Uterus (tissue), 4 donors: Measurements from ENCODE around the gene RASGRF1. TPM values are rescaled to one million over a fixed set of nuclear protein-coding genes. Genes with fewer than 3 reads are reported as not detected.

Source experiments
- DNase-seq, 2 donors: peaks; one replicate each; pipeline ENCODE4 v3.0.0-alpha.2; 2019 to 2020
- H3K27ac ChIP-seq, 2 donors: fragments of 200-600 bp; sonication (generic); 1 replicate in 1 of 2; 2 replicates in 1 of 2; pipeline ENCODE4 v1.5.1; 2016 to 2018
- H3K27me3 ChIP-seq, 2 donors: fragments of 200-600 bp; sonication (generic); one replicate each; pipeline ENCODE4 v1.5.1; 2018 to 2019; ENCODE audit warnings: control low read depth in 1 of 2
- H3K36me3 ChIP-seq, 2 donors: fragments of 200-600 bp; sonication (generic); one replicate each; pipeline ENCODE4 v1.5.1; 2019; ENCODE audit warnings: control low read depth in 1 of 2
- H3K4me1 ChIP-seq, 2 donors: fragments of 200-600 bp; sonication (generic); one replicate each; pipeline ENCODE4 v1.5.1; 2018 to 2019; ENCODE audit warnings: control low read depth in 1 of 2
- H3K4me3 ChIP-seq, 2 donors: fragments of 200-600 bp; sonication (generic); 1 replicate in 1 of 2; 2 replicates in 1 of 2; pipeline ENCODE4 v1.5.1; 2018 to 2019; ENCODE audit warnings: mild to moderate bottlenecking in 1 of 2
- H3K9me3 ChIP-seq, 2 donors: fragments of 200-600 bp; sonication (generic); one replicate each; pipeline ENCODE4 v1.5.1; 2019; ENCODE audit warnings: control low read depth in 1 of 2
- POLR2A ChIP-seq, 2 donors: fragments of 450-650 bp; IDR thresholded peaks; one replicate each; pipeline ENCODE4 v1.6.1; 2016; ENCODE audit warnings: antibody characterized with exemption in 2 of 2, mild to moderate bottlenecking in 1 of 2, moderate library complexity in 1 of 2
- intact Hi-C: fragments of 100-400 bp; cut with DNase I; formaldehyde crosslinking; loops from one replicate; pipeline ENCODE4 v1.15.1; 2023; ENCODE audit warnings: low total_unique reads
- total RNA-seq, 4 donors: library from RNA; depleted of rRNA in 3 of 4; stranded (reverse); fragments of >200 nt in 3 of 4; gene quantifications; one replicate each; pipeline versions ENCODE4 v1.1.0 to v1.2.4, GENCODE V29; 2014 to 2023
- TF ChIP-seq, protein P1 (sequence below), 4 experiments: fragments of 200-600 bp in 2 of 4; fragments of 450-650 bp in 2 of 4; sonication (generic) in 2 of 4; IDR thresholded peaks; one replicate each; pipeline ENCODE4 v1.5.1; 2016 to 2019; ENCODE audit warnings: antibody characterized with exemption in 4 of 4, mild to moderate bottlenecking in 2 of 4, moderate library complexity in 1 of 4
- donor health status: DM: yes; HTN: yes; CAD: no.

The RASGRF1 gene
- total RNA-seq, 4 donors from 2014 or later = 0.21 to 3.4 (median 1.8) TPM; not detected in 1

DNA sequence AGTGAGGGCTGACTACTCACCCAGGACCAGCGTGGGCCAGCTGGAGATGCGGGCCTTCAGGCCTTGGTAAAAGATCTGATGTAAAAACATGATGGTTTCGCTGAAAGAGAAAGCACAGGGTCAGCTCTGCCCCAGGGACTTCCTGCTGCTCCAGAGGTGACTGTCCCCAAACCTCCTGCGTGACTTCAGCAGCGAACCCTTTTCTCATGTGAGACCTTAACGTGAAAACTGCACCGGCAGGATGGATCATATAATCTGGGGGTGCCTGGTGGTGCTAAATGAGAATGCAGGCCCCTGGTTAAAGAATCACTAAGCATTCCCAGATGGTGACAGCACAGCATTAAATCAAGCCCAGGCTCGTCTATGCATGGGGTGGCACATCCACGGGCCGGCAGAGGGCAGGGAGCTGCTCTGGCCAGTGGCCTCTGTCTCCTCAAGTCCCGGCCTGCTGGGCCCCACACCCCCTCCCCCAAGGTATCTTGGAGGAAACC lies 55.4 kb downstream of the RASGRF1 start:
- no peak overlapping the region for H3K27ac ChIP-seq
- TF ChIP-seq, protein P1, sequence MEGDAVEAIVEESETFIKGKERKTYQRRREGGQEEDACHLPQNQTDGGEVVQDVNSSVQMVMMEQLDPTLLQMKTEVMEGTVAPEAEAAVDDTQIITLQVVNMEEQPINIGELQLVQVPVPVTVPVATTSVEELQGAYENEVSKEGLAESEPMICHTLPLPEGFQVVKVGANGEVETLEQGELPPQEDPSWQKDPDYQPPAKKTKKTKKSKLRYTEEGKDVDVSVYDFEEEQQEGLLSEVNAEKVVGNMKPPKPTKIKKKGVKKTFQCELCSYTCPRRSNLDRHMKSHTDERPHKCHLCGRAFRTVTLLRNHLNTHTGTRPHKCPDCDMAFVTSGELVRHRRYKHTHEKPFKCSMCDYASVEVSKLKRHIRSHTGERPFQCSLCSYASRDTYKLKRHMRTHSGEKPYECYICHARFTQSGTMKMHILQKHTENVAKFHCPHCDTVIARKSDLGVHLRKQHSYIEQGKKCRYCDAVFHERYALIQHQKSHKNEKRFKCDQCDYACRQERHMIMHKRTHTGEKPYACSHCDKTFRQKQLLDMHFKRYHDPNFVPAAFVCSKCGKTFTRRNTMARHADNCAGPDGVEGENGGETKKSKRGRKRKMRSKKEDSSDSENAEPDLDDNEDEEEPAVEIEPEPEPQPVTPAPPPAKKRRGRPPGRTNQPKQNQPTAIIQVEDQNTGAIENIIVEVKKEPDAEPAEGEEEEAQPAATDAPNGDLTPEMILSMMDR (IDR thresholded peaks at IDR 0.05) = no peak
- TF ChIP-seq POLR2A (IDR thresholded peaks at IDR 0.05) = no peak
- no peak overlapping the region for H3K4me3 ChIP-seq
- H3K9me3 ChIP-seq = no peaks in the 10 kb centered on the region
- DNase-seq = no peak
- intact Hi-C loops = no loop called here
- H3K36me3 ChIP-seq = no peaks in the 10 kb centered on the region
- no peaks in the 10 kb centered on the region for H3K4me1 ChIP-seq
- no peaks in the 10 kb centered on the region for H3K27me3 ChIP-seq

DNA sequence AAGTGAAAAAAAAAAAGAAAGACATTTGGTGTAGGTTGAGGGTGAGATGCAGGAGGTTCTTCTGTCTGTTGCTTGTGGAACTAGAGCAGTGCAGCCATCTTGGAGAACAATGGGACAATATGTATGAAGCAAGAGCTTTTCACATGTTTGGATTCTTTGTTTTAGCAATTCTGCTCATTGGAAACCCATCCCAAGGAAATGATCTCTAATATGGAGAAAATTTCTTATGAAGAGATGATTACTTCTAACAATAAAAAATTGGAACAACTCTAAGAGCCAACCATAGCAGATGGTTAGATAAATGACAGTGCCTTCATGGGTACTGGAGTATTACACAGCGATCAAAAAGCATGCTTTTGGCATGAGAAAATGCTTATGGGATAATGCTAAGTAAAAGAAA lies 56.3 kb downstream of the RASGRF1 start:
- no peak for DNase-seq
- Histone ChIP-seq H3K27me3 (no peaks in the 10 kb centered on the region), H3K4me3 (no peak overlapping the region), H3K27ac (no peak overlapping the region), H3K4me1 (no peaks in the 10 kb centered on the region), H3K9me3 (no peaks in the 10 kb centered on the region), H3K36me3 (no peaks in the 10 kb centered on the region)
- intact Hi-C loops = no loop called here
- TF ChIP-seq, protein P1 (IDR thresholded peaks at IDR 0.05) = no peak
- no peak for TF ChIP-seq POLR2A (IDR thresholded peaks at IDR 0.05)

DNA sequence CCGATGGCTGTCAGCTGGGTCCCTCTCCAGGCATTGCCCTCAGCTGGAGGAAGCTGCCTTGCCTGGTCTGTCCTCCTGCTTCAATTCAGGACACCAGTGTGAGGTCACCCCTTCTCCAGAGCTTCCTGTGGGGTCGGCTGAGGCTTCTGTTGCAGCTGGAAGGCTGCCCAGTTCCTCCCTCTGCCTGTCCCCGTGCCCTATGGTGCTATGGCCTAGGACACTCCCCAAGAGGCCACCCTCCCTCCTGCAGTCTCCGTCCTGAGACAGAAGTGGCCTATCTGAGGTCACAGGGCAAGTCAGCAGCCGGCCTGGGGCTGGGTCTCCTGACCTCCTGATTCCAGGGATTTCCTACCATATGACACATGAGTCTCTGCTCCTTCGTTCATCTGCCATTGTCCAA lies 57.9 kb downstream of the RASGRF1 start:
- Histone ChIP-seq H3K4me1 (no peaks in the 10 kb centered on the region), H3K9me3 (no peaks in the 10 kb centered on the region), H3K4me3 (no peak overlapping the region), H3K27me3 (no peaks in the 10 kb centered on the region), H3K36me3 (no peaks in the 10 kb centered on the region), H3K27ac (no peak overlapping the region)
- TF ChIP-seq, protein P1 (IDR thresholded peaks at IDR 0.05) = no peak
- no peak for TF ChIP-seq POLR2A (IDR thresholded peaks at IDR 0.05)
- DNase-seq = no peak
- intact Hi-C loops = no loop called here

DNA sequence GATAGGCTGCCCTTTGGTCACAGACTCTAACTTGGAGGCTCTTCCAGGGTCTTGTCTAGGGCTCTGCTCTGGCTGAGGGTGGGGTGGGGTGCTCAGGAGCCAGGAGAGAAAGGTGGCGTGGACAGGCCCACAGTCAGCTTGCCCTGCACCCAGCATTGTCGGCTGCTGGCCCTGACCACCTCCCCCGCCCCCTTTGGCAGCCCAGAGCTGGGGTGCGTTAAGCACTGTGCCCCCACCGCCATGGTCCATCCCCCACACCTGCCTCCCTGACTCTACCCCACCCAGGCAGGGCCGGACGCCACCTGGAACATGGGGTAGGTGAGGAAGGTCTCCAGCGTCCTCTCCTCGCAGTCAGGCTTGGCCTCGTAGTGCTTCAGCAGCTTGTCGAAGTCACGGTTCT lies 58.8 kb downstream of the RASGRF1 start:
- H3K9me3 ChIP-seq = no peaks in the 10 kb centered on the region
- no peaks in the 10 kb centered on the region for H3K4me1 ChIP-seq
- H3K27ac ChIP-seq = no peak overlapping the region
- H3K4me3 ChIP-seq = no peak overlapping the region
- no peak for DNase-seq
- TF ChIP-seq POLR2A (IDR thresholded peaks at IDR 0.05) = no peak
- TF ChIP-seq, protein P1 (IDR thresholded peaks at IDR 0.05) = no peak
- no peaks in the 10 kb centered on the region for H3K36me3 ChIP-seq
- no peaks in the 10 kb centered on the region for H3K27me3 ChIP-seq
- intact Hi-C loops = no loop called here

DNA sequence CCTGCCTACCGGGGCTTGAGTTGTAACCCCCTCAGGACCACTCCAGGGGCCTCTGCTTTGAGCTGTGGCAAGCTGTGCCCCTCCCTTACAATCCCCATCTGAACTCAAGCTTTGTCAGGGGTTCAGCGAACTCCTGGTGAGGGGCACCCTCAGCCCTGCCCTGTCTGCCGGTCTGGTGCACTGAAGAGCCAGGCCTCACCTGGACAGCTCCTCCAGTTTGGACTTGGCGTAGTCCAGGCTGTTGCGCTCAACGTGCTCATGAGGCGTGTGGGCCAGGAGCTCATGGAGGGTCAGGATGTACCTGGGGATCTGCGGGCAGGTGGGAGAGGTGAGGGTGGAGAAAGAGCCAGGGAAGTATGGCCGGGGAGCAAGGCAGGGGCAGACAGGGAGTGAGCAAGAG lies 59.4 kb downstream of the RASGRF1 start:
- no peak for DNase-seq
- H3K4me3 ChIP-seq = no peak overlapping the region
- H3K27ac ChIP-seq = no peak overlapping the region

More for the DNA sequence above, 59.4 kb downstream of the RASGRF1 start:
- no peaks in the 10 kb centered on the region for H3K36me3 ChIP-seq
- intact Hi-C loops = no loop called here
- no peaks in the 10 kb centered on the region for H3K9me3 ChIP-seq
- no peaks in the 10 kb centered on the region for H3K27me3 ChIP-seq
- no peaks in the 10 kb centered on the region for H3K4me1 ChIP-seq
- TF ChIP-seq, protein P1 (IDR thresholded peaks at IDR 0.05) = no peak
- no peak for TF ChIP-seq POLR2A (IDR thresholded peaks at IDR 0.05)
